ENCODE data around the gene COX7B. TPM values are rescaled to one million over a fixed set of nuclear protein-coding genes. Genes with fewer than 3 reads are reported as not detected.
"Not testable (repeated sequence)": the region's sequence is repeated elsewhere in the genome, so short reads cannot be mapped to it uniquely, and the experiment has no call there.

COX7B gene, protein sequence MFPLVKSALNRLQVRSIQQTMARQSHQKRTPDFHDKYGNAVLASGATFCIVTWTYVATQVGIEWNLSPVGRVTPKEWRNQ
- total RNA-seq, result 100 to 1,000 TPM; 276 to 335 TPM
- long read RNA-seq, donor 1, transcript COX7B-203 (3 exons, 2,471 nt), result major isoform, 8 of 10 reads
- long read RNA-seq, donor 1, partial matches to known transcripts, result 0 of 10 reads
- long read RNA-seq, donor 1, other reads (novel, unspliced or antisense), result 2 of 10 reads
- long read RNA-seq, donor 2, transcript COX7B-203 (3 exons, 2,471 nt), result major isoform, 31 of 32 reads
- long read RNA-seq, donor 2, partial matches to known transcripts, result 0 of 32 reads
- long read RNA-seq, donor 2, other reads (novel, unspliced or antisense), result 1 of 32 reads

DNA sequence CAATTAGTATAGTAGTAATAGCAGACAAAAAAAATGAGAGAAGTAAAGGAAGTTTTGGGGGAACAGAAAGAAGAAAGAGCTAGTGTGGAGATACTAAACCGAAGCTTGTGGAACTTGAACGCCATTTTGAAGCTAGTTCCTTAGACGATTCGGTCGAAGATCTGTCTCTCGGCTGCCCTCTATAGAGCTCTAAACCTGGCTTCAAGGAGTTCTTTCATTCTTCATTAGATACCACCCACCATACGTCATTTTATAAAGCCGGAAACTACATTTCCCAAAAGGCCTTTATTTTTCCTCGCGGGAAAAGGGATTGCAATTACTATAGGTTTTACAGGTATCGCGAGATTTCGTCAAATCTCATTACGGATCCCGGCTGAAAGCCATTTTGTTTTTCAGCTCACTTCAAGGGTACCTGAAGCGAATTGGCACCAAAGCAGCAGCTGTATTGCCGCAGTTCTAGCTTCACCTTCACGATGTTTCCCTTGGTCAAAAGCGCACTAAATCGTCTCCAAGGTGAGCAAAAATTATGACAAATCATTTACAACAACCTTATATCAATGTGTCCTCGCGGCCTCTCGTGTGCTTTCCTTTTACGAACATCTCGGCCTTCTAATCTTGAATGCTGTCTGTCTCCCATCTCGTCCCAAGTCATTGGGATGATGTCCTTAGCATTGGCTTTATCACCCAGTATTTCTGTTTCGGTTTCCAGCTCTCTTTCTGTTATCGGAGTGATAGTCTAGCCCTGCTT lies at the start of gene COX7B:
COX7B (plus strand) TSS at position 388 of the 748 bp plus-strand sequence; CDS start at position 474, 86 bp downstream.
- intact Hi-C loops (cut with DNase I), result no loop called here
- DNase-seq (ENCODE audit: low spot score), result no peak

DNA sequence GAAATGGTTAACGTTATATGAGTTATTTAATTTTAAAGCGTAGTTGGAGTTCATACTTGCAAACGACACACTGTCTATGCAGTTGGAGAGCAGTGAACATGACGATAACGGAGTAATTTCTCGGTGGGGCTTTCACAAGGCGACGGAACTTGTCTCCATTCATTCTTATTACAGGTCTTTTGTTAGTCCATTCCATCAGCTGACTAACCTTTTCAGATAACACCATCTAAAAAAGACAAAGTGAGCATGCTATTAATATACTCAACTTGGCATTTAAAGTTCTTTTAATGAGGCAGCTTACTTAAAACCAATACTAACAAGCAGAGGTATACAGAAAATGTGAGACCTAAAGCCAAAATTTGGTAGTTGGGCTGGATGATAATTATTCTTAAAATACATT lies 23.9 kb upstream of the COX7B start:
- no peak for DNase-seq (ENCODE audit: low spot score)
- intact Hi-C loops (cut with DNase I), result no loop called here

DNA sequence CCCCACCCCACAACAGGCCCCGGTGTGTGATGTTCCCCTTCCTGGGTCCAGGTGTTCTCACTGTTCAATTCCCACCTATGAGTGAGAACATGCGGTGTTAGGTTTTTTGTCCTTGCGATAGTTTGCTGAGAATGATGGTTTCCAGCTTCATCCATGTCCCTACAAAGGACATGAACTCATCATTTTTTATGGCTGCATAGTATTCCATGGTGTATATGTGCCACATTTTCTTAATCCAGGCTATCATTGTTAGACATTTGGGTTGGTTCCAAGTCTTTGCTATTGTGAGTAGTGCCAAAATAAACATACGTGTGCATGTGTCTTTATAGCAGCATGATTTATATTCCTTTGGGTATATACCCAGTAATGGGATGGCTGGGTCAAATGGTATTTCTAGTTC lies 17.9 kb upstream of the COX7B start:
- intact Hi-C loops (cut with DNase I); DNase-seq (ENCODE audit: low spot score): not testable (repeated sequence)

DNA sequence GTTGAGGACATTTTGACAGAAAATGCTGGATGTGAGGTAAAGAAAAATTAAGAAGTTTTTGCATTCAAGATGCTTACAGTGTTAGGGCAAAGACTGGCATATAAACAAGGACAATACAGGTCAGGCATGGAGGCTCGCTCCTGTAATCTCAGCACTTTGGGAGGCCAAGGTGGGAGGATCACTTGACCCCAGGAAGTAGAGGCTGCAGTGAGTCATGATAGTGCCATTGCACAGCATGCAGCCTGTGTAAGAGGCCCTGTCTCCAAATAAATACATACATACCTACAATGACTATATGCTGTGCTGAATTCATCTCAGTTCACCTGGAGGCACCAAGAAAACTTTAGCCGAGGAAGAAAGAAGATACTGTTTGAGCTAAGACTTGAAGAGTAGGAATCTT lies 6.4 kb upstream of the COX7B start:
- no peak for DNase-seq (ENCODE audit: low spot score)
- intact Hi-C loops (cut with DNase I), result no loop called here

DNA sequence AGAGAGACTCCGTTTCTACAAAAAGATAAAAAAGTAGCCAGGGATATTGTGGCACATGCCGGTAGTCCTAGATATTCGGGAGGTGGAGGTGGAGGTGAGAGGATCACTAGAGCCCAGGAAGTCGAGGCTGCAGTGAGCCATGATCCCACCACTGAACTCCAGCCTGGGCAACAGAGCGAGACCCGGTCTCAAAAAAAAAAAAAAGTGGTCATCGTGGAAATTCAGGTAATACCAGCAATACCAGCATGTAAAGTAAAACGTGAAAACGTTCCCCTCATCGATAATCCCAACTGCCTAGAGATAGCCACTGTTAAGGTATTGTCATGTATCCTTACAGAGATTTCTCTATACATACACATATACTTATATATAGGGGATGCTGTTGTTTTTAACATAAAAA lies 5.6 kb upstream of the COX7B start:
- intact Hi-C loops (cut with DNase I), result no loop called here
- no peak for DNase-seq (ENCODE audit: low spot score)

DNA sequence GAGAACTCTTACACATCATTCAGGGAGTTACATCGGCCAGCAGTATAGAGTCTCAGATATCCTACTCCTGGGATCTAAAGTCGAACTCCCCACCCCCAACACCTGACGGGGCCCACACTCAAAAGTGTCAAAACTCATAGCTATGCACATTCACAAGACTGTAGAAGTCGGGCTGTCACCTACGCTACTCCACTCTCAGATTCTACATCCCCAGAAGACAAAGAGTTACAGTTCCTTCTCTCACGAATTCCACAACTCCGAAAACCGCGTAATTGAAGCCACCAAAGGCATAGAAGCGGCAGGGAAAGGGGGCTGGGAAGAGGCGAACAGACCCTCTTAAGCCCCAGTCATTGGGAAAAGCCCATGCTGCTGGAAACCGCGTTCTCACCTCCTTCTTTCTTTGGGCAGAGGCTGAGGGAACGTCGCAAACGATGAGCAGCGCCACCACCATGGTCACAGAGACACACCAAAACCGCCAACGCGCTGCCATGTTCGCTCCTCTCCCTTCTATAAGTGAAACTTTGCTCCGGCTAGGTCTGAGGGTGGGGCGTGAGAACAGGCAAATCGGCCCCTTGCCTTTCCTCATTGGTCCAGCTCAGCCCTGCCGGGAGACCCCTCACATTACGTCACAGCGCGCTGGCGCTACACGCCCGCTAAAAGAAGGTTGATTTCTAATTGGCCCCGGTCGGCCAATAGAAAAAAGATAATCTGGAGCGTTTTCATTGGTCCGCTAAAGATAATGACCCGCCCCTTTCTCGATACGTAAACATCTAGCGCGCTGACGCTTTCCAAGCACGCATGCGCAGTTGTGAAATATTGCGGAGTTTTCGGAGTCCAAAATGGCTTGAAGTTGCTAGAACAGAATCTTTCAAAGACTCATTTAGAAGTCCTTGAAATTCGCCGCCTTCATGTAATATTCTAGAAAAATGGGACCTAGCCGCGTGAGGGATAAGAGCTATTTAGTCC lies 4.1 kb upstream of the COX7B start, which contains the start of gene MAGT1:
MAGT1 (minus strand) TSS at position 515 of the 966 bp plus-strand sequence; CDS start at position 490, 25 bp downstream.
- peak; percentile 96 for DNase-seq (ENCODE audit: low spot score)
- intact Hi-C loops (cut with DNase I), result no loop called here

DNA sequence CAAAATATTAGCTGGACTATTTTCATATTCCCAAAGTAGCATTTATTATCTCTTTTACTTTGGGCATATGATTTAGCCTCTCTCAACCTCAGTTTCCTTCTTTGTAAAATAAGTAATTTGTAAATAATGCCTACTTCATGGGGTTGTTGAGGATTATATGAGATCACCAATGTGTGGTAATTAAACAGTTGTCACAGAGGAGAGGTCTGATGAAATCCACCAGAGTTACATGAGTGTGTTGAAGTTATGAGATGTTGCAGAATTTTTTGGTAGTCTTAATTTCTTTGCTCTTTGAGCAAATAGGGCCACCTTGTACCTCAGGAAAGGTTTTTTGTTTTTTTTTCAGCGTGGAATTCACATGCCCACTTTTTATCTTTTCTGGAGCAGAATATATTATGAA lies 1.4 kb downstream of the COX7B start:
- DNase-seq (ENCODE audit: low spot score), result no peak
- intact Hi-C loops (cut with DNase I), result no loop called here

DNA sequence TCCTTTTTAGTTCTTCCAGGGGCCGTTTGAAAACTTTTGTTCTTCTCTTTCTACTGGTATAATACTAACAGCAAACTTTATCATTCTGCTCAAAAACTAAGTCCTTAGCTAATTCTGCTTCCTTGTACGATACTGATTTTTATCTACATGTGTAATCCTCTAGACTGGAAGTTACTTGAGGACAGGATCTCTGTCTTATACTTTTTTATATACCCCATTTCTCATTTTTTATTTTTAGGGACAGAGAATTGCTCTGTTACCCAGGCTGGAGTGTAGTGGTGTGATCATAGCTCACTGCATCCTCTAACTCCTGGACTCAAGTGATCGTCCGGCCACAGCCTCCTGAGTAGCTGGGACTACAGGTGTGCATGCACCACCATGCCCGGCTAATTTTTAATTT lies 2.2 kb downstream of the COX7B start:
- intact Hi-C loops (cut with DNase I), result no loop called here
- no peak for DNase-seq (ENCODE audit: low spot score)

DNA sequence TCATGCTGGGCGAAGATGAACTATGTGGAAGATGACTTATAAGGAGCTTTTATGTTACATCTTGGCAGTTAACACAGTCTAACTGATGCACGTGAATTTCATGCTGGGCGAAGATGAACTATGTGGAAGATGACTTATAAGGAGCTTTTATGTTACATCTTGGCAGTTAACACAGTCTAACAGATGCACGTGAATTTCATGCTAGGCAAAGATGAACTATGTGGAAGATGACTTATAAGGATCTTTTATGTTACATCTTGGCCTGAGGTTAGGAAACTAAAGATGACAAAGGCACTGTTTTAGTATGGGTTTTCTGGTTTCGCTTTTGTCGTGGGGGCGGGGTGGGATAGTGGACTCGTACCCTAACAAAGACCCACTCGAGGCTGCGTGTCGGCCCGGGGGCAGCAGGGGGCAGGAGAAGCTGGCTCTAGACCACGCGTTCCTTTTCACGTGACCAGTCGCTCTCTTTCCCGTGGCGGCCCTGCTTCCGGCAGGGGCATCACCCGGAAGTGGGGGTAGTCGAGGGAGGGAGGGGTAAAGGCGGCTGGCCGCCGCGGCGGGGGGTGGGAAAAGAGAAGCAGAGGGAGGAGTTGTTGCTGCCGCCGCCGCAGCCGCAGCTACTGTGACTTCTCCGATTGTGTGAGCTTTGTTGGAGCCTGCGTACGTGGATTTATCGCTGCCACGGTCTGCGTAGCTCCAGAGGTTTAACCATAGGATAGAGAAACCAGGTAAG lies 11.0 kb downstream of the COX7B start, which contains the start of gene ATP7A:
ATP7A (plus strand) TSS at position 586 of the 733 bp plus-strand sequence. CDS start 60,949 bp downstream, outside the sequence.
- DNase-seq (ENCODE audit: low spot score), result peak; percentile 96
- intact Hi-C loops (cut with DNase I), result no loop called here

DNA sequence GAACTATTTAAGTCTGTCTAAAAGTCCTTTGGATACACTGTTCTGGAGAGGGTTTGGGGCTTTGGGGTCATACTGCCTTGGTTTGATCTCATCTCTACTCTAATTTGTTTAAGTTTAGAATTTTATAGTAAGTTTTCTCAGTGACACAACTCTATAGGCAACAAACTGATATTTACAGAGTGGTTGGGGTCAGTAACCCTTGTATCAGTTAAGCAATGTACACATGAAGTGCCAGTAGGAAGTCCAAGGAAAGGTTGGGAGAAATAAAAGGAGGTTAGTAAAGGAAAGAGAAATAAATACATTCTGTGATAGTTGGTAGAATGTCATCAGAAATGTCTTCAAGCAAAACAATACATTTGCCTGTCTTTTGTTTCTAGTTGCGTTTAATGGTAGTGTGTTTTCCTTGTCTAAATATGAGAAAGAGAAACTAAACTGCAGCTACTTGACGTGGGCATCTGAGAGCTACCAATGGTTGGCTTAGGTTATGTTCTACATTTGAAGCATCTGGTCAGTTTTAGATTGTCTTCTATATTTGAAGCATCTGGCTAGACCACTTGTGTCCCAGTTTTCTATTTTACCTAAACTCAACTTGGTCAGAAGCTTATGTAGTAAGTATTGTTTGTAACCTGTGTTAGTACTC lies 18.1 kb downstream of the COX7B start:
- no peak for DNase-seq (ENCODE audit: low spot score)
- intact Hi-C loops (cut with DNase I), result no loop called here

DNA sequence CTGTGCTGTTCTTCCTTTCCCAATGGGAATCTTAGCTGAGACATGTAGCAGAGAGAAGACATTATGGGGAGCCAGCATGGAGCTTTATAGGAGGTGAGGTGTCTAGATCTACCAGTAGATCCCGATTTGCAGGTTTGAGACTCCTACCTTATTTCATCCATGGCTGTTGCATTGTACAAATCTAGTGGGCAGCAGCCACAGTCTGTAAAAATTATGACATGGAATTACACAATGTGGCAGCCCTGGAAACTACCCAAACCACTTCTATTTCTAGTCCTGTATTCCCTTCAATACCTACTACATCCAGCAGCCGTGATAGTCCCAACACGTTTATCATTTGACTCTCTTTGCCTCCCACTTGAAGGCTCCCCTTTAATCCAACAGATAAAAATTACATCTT lies 19.3 kb downstream of the COX7B start:
- intact Hi-C loops (cut with DNase I), result no loop called here

DNA sequence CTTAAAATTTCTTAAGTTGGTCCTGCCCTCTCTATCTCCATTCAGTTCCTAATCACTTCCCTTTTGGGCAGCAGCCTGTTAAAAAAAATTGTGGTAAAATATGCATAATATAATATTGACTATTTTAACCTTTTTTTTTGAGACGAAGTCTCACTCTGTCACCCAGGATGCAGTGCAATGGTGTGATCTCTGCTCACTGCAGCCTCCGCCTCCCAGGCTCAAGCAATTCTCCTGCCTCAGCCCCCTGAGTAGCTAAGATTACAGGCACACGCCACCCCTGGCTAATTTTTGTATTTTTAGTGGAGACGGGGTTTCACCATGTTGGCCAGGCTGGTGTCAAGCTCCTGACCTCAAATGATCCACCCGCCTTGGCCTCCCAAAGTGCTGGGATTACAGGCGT lies 20.1 kb downstream of the COX7B start:
- DNase-seq (ENCODE audit: low spot score); intact Hi-C loops (cut with DNase I): not testable (repeated sequence)

More for the DNA sequence above, 19.3 kb downstream of the COX7B start:
- no peak for DNase-seq (ENCODE audit: low spot score)

DNA sequence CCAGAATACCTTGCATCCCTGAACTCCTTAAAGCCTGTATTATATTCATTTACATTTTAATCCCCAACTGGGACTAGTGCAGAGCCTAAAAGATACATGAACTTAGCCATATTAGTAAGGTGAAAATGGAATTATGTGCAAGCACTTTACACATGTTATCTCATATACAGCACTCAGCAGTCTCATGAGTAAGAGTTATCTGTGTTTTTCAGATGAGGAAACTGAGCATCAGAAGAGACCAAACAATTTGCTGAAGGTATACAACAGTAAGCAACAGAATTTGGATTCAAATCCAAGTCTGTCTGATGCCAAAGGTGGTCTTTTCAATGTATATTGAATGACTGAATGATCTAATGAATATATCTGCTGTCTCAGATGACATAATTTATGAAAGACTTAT lies 23.5 kb downstream of the COX7B start:
- intact Hi-C loops (cut with DNase I), result no loop called here
- DNase-seq (ENCODE audit: low spot score), result no peak

DNA sequence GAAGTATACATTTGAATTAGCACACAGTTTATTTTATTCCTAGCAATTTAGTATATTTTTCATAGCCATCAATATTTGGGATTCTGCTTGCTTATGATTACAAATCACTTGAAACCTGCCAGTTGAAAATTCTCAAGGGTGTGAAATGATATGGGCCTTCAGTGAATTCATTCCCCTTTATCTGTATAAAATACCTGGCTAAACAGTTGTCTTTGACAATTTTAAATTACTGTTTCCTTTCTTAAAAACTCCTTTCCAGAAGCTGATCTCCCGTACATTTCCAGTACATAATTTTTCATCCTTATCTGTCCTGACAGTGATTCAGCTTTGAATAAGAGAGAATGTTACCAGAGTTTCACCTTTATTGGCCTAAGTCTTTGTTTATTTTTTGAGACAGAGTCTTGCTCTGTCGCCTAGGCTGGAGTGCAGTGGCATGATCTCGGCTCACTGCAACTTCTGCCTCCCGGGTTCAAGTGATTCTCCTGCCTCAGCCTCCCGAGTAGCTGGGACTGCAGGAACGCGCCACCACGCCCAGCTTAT lies 25.1 kb downstream of the COX7B start:
- DNase-seq (ENCODE audit: low spot score), result no peak
- intact Hi-C loops (cut with DNase I), result no loop called here

DNA sequence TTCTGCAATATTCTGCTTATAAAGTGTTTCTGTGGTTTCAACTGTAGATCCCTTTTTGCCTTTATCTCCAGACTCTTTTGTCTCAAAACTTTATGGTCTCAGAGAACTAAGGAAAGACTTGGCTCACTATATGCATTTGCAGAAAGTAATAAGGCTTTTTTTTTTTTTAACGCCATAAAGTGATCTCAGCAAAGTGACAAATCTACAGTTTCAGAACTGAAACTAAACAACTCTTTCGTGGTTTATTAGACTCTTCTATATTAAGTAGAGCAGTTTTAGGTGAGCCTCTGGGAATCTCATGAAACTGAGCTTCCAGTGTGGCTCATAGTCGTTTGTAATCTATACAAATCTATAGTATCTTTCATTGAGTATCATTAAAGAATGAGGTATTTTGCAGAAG lies 26.5 kb downstream of the COX7B start:
- DNase-seq (ENCODE audit: low spot score), result no peak
- intact Hi-C loops (cut with DNase I), result no loop called here

DNA sequence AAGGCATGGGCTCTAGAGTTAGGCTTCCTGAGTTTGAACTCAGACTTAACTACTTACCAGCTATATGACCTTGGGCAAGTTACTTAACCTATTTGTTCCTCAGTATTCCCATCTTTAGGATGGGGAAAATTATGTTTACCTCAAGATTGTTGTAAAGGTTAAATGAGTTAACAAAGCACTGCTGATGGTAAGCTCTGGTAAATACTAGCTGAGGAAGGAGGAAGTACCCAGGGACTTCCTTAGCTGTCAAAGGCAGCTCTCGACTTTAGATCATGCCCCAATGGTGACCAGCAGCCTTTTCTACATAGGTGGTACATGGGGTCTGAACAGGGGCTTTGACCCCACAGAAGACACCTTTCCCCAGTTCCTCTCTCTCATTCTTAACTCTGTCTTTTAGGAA lies 31.3 kb downstream of the COX7B start:
- DNase-seq (ENCODE audit: low spot score), result no peak
- intact Hi-C loops (cut with DNase I), result no loop called here

DNA sequence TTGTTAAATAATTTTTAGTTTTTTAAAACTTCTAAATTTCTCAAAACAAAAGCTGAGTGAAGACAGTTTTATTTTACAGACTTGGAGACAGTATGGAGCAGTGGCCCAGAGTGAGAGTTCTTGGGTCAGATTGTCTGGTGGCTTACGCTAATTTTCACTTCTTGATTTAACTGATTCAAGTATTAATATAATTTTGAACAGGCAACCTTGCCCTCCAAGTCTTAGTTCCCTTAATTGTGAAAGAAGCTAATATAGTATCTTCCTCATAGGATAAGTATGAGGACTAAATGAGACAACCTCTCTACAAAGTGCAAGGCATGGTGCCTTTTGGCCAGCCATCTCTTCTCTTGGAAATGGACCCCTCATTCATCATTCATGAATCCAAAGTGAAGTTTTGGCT lies 36.6 kb downstream of the COX7B start:
- no peak for DNase-seq (ENCODE audit: low spot score)
- intact Hi-C loops (cut with DNase I), result no loop called here

DNA sequence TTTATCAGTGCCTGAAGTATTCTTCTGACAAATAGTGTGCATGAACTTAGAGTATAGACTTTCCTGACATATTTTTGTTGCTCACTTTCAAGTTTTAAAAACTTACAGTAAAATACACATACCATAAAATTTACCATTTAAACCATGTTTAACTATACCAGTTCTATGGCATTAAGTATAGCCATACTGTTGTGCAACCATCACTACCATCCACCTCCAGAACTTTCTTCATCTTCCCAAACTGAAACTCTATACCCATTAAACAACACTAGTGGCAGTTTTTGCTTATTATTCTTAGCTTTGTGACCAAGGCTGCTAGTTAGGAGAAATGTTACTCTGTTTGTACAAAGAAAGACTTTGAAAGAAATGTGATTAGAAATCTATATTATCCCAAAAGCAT lies 37.0 kb downstream of the COX7B start:
- intact Hi-C loops (cut with DNase I), result no loop called here
- DNase-seq (ENCODE audit: low spot score), result no peak

Measured in posterior vena cava (tissue), 2 donors.